GM19452 (cell line): ENCODE measurements around the gene FLVCR2.
"Not testable (repeated sequence)": the region's sequence is repeated elsewhere in the genome, so short reads cannot be mapped to it uniquely, and the experiment has no call there.

Source experiments
- ATAC-seq: cut with Tn5 transposase; IDR thresholded peaks from one replicate; pipeline ENCODE4 v1.9.1; 2021; ENCODE audit not compliant: unreplicated experiment

FLVCR2 gene

GRCh38 chr14:75591331-75591946, 13.0 kb downstream of the FLVCR2 start:
- no peak for ATAC-seq

GRCh38 chr14:75591987-75592575, 13.7 kb downstream of the FLVCR2 start:
- no peak for ATAC-seq

GRCh38 chr14:75595226-75595625, 16.8 kb downstream of the FLVCR2 start:
- ATAC-seq = no peak

- ATAC-seq = no peak
Observed at GRCh38 chr14:75597149-75597548, 18.7 kb downstream of the FLVCR2 start.

GRCh38 chr14:75600100-75600499, 21.7 kb downstream of the FLVCR2 start:
- ATAC-seq = not testable (repeated sequence)

- ATAC-seq = not testable (repeated sequence)
Observed at GRCh38 chr14:75601061-75601460, 22.6 kb downstream of the FLVCR2 start.

- no peak for ATAC-seq
Observed at GRCh38 chr14:75602503-75602902, 24.1 kb downstream of the FLVCR2 start.

- no peak for ATAC-seq
Observed at GRCh38 chr14:75604979-75605851, 26.8 kb downstream of the FLVCR2 start.

GRCh38 chr14:75605916-75606315, 27.5 kb downstream of the FLVCR2 start:
- ATAC-seq = no peak

GRCh38 chr14:75607044-75607443, 28.6 kb downstream of the FLVCR2 start:
- no peak for ATAC-seq

GRCh38 chr14:75607842-75608640, 29.6 kb downstream of the FLVCR2 start:
- no peak for ATAC-seq

- no peak for ATAC-seq
Observed at GRCh38 chr14:75609116-75609515, 30.7 kb downstream of the FLVCR2 start.

GRCh38 chr14:75609606-75610475, 31.4 kb downstream of the FLVCR2 start:
- no peak for ATAC-seq

GRCh38 chr14:75610834-75611233, 32.4 kb downstream of the FLVCR2 start:
- no peak for ATAC-seq

GRCh38 chr14:75612157-75612556, 33.7 kb downstream of the FLVCR2 start:
- no peak for ATAC-seq

GRCh38 chr14:75614179-75614578, 35.8 kb downstream of the FLVCR2 start:
- ATAC-seq = no peak

GRCh38 chr14:75615200-75615599, 36.8 kb downstream of the FLVCR2 start:
- ATAC-seq = no peak

- ATAC-seq = no peak
Observed at GRCh38 chr14:75619548-75619947, 41.1 kb downstream of the FLVCR2 start.

- no peak for ATAC-seq
Observed at GRCh38 chr14:75625034-75625433, 46.6 kb downstream of the FLVCR2 start.

GRCh38 chr14:75626396-75626795, 48.0 kb downstream of the FLVCR2 start:
- ATAC-seq = no peak
